Right atrium auricular region (tissue), 2 donors: Measurements from ENCODE around the gene RBM17. TPM values are rescaled to one million over a fixed set of nuclear protein-coding genes. Genes with fewer than 3 reads are reported as not detected.
A peak's percentile ranks its signal among the peaks of the same experiment; 100 is the strongest.
"Not testable (repeated sequence)": the region's sequence is repeated elsewhere in the genome, so short reads cannot be mapped to it uniquely, and the experiment has no call there.

Source experiments
- DNase-seq: peaks from one replicate; pipeline ENCODE4 v3.0.0-alpha.2; 2019; ENCODE audit warnings: low spot score
- H3K27ac ChIP-seq, 2 donors: fragments of 200-600 bp; sonication (generic); 1 replicate in 1 of 2; 2 replicates in 1 of 2; pipeline ENCODE4 v1.5.1; 2016 to 2019
- H3K27me3 ChIP-seq, 2 donors: fragments of 200-600 bp; sonication (generic); one replicate each; pipeline versions ENCODE4 v1.5.1 to v1.6.0; 2017 to 2019
- H3K36me3 ChIP-seq: fragments of 200-600 bp; sonication (generic); one replicate; pipeline ENCODE4 v1.5.1; 2016
- H3K4me1 ChIP-seq, 2 donors: fragments of 200-600 bp; sonication (generic); one replicate each; pipeline versions ENCODE4 v1.5.1 to v1.6.0; 2017 to 2019
- H3K4me3 ChIP-seq, 2 donors: fragments of 200-600 bp; sonication (generic); 1 replicate in 1 of 2; 2 replicates in 1 of 2; pipeline ENCODE4 v1.5.1; 2017 to 2019; ENCODE audit warnings: mild to moderate bottlenecking in 1 of 2, moderate library complexity in 1 of 2
- H3K9me3 ChIP-seq, 2 donors: fragments of 200-600 bp; sonication (generic); one replicate each; pipeline ENCODE4 v1.5.1; 2019
- total RNA-seq, 2 donors: library from RNA; depleted of rRNA; stranded (reverse); fragments of >200 nt; gene quantifications; one replicate each; pipeline ENCODE4 v1.1.0, GENCODE V29; 2016
- TF ChIP-seq, protein P1 (sequence below), 2 donors: fragments of 200-600 bp; sonication (generic); IDR thresholded peaks; one replicate each; pipeline ENCODE4 v1.5.1; 2019; ENCODE audit warnings: antibody characterized with exemption in 2 of 2

Gene RBM17
- total RNA-seq, 2 donors from 2014 or later = 27.4 to 30.1 TPM

DNA sequence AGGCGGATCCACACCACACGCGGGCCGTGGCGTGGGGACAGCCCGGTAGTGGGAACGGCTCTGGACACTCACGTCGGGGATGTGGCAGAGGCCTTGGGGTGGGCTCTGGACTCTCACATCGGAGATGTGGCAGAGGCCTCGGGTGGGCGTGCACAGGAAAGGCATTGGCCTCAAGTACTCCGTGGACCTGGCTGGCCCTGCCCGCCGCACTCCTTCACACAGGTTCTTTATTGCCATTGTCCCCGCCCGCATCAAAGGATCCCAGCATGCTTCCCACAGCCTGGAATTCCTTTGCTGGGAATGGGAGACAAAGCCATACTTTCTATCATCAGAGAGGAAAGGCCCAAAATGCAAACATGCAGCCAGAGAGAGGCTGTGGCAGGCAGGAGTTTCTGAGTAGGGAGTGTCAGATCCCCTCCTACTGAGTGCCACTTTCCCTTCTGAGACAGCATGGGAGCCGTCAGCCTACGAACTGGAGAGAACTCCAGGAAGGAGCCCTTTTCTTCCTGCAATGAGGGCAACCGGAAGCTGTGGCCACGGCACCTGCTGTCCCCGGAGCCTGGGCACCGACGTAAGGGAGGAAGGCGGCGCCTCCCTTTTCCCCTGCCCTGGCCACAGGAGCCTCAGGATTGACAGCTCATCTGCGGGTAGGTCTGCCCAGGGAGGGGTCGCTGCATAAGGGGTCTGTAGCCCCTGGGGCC, 51.5 kb downstream of the RBM17 start:
- Histone ChIP-seq H3K27ac (no peak overlapping the region), H3K36me3 (no peaks in the 10 kb centered on the region), H3K27me3 (no peaks in the 10 kb centered on the region), H3K9me3 (no peaks in the 10 kb centered on the region), H3K4me3 (no peak overlapping the region), H3K4me1 (peaks cover 3 to 7% of the 10 kb centered on the region in 2 donors)
- no peak for DNase-seq
- TF ChIP-seq, protein P1, sequence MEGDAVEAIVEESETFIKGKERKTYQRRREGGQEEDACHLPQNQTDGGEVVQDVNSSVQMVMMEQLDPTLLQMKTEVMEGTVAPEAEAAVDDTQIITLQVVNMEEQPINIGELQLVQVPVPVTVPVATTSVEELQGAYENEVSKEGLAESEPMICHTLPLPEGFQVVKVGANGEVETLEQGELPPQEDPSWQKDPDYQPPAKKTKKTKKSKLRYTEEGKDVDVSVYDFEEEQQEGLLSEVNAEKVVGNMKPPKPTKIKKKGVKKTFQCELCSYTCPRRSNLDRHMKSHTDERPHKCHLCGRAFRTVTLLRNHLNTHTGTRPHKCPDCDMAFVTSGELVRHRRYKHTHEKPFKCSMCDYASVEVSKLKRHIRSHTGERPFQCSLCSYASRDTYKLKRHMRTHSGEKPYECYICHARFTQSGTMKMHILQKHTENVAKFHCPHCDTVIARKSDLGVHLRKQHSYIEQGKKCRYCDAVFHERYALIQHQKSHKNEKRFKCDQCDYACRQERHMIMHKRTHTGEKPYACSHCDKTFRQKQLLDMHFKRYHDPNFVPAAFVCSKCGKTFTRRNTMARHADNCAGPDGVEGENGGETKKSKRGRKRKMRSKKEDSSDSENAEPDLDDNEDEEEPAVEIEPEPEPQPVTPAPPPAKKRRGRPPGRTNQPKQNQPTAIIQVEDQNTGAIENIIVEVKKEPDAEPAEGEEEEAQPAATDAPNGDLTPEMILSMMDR (IDR thresholded peaks at IDR 0.05) = no peak

DNA sequence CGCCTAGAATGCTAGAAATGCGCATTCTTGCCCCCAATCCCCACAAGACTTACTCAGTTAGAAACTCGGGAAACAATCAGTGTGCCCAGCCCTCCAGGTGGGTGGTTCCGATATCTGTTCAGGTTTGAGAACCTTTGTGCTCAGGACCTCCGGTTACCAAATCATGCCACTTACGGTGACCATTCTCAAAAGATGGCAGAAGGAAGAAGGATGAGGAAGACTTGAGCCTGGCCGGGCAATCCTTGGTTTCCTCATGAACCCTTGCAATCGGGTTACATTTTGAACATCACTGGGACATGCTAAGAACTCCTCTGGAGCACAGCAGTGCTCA, 52.1 kb downstream of the RBM17 start:
- TF ChIP-seq, protein P1 (IDR thresholded peaks at IDR 0.05) = no peak

DNA sequence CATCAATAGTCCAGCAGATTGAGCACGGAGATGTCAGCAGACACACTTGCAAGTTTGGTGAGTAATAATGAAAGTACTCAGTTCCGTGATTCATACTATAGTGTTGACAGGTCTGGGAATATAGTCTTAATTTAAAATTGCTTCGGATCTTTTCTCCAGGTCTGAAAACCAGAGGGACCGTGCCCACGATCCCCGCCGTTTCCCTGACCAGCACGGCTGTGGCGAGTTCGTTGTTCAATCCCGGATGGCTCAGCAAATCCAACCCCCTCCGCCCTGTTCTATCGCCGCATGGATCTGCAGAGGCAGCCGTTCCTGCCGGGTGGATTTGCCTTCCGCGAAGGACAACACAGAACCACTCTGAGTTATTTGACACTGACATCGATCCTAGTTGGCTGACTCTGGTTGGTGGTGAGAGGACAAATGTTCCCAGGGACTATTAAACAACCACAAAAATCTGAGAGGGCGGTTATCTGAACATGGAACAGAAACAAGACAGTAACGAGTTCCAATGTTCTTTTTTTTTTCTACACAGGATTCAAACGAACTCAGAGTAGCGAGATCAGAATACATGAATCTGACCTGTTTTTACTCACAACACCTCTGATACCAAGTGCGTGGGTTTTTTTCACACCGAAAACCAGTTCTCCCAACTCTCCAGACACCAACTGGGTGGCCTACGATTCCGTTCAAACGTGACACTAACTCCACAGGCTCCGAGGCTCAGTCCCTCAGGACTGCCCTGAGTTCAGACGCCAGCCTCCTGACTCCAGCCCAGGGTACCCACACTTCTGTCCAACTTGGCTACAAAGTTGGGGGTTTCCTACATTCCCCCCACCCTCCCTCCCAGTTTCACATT, 52.7 kb downstream of the RBM17 start:
- DNase-seq = no peak
- Histone ChIP-seq H3K9me3 (no peaks in the 10 kb centered on the region), H3K36me3 (no peaks in the 10 kb centered on the region), H3K27me3 (no peaks in the 10 kb centered on the region), H3K4me3 (peak overlapping the region in 1 of 2 donors; percentile 33), H3K27ac (peak overlapping the region; percentile 32 to 36), H3K4me1 (peaks cover 3 to 20% of the 10 kb centered on the region in 2 donors)
- TF ChIP-seq, protein P1 (IDR thresholded peaks at IDR 0.05) = no peak

More for the DNA sequence above, 52.1 kb downstream of the RBM17 start:
- Histone ChIP-seq H3K9me3 (no peaks in the 10 kb centered on the region), H3K27me3 (no peaks in the 10 kb centered on the region), H3K4me1 (peaks cover 3 to 14% of the 10 kb centered on the region in 2 donors), H3K4me3 (peak overlapping the region in 1 of 2 donors; percentile 33), H3K36me3 (no peaks in the 10 kb centered on the region), H3K27ac (peak overlapping the region in 1 of 2 donors; percentile 32)
- no peak for DNase-seq

DNA sequence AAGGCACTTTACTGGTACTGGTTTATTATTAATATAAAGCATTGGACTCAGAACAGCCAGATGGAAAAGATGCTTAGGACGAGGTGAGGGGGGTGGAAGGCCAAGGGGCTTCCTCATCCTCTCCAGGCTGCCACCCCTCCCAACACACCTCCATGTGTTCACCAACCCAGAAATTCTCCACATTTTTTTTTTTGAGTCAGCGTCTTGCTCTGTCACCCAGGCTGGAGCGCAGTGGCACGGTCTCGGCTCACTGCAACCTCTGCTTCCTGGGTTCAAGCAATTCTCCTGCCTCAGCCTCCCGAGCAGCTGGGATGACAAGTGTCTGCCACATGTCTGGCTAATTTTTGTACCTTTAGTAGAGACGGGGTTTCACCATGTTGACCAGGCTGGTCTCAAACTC, 53.4 kb downstream of the RBM17 start:
- Histone ChIP-seq H3K4me1 (peaks cover 3 to 24% of the 10 kb centered on the region in 2 donors), H3K27ac (peak overlapping the region in 1 of 2 donors; percentile 32)
- not testable (repeated sequence) for DNase-seq, H3K9me3 ChIP-seq, H3K36me3 ChIP-seq, H3K27me3 ChIP-seq, H3K4me3 ChIP-seq

DNA sequence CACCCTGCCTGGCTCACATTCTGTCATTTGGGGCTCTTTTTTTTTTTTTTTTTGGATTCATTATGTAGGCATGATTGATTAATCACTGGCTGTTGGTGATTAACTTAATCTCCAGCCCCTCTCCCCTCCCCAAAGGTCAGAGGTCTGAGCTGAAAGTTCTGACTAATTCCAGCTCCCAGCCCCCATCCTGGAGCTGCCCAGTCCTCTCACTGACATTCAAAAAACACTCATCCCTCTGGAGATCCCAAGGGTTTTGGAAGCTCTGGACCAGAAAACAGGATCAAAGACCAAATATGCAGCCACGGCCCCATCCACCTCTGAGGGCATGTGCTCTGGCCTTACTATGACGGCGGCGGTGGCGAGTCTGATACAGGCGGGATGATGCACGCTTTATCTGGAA, 53.8 kb downstream of the RBM17 start:
- Histone ChIP-seq H3K36me3 (no peaks in the 10 kb centered on the region), H3K4me1 (peaks cover 3 to 24% of the 10 kb centered on the region in 2 donors), H3K4me3 (no peak overlapping the region), H3K27ac (no peak overlapping the region), H3K9me3 (no peaks in the 10 kb centered on the region), H3K27me3 (no peaks in the 10 kb centered on the region)
- TF ChIP-seq, protein P1 (IDR thresholded peaks at IDR 0.05) = no peak
- DNase-seq = no peak

DNA sequence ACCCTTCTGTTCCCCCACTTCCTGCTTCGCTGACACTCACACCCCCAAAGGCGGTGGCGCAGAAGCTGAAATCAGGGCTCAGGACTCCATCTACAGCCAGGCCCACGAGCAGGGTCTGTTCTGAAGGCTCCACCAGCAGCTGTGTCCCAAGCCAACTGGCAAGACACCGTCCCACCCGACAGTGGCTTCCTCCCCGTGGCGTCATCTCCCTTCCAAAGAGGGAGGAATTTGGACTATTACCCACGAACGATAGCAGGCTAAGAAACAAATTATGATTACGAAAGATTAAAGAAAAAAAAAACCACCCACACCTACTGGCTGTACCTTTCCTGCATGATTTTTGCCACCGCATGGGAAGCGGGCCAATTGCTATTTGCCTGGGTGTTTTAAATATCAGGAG, 54.3 kb downstream of the RBM17 start:
- H3K4me1 ChIP-seq = peaks cover 3 to 24% of the 10 kb centered on the region in 2 donors
- H3K4me3 ChIP-seq = no peak overlapping the region
- no peaks in the 10 kb centered on the region for H3K27me3 ChIP-seq
- no peak overlapping the region for H3K27ac ChIP-seq
- H3K36me3 ChIP-seq = no peaks in the 10 kb centered on the region
- DNase-seq = no peak
- TF ChIP-seq, protein P1 (IDR thresholded peaks at IDR 0.05) = no peak
- no peaks in the 10 kb centered on the region for H3K9me3 ChIP-seq
